PC-3 (cell line): Measurements from ENCODE around the gene ZFYVE9. TPM values are rescaled to one million over a fixed set of nuclear protein-coding genes. Genes with fewer than 3 reads are reported as not detected.

ENCODE experiments used
- ATAC-seq: fragments of 200-7000 bp; cut with Tn5 transposase; 2 replicates; pipeline ENCODE4 v1.9.1; 2020; ENCODE audit warnings: mild to moderate bottlenecking, moderate library complexity
- BruUV-seq: library from RNA; stranded (reverse); fragments of 400-500 nt; replicated peaks from 2 replicates; lab custom pipeline; 2021; lab: Mats Ljungman, UMichigan
- CTCF ChIA-PET: fragments of 300-600 bp; sonication (Branson Sonifier 250); formaldehyde crosslinking; loops from one replicate; lab custom pipeline; 2022; ENCODE audit warnings: antibody characterized with exemption; lab: Charles Lee
- POLR2A ChIA-PET: fragments of 300-600 bp; sonication (Branson Sonifier 250); formaldehyde crosslinking; loops from one replicate; lab custom pipeline; 2022; ENCODE audit warnings: antibody characterized with exemption; ENCODE audit not compliant: unreplicated experiment; lab: Charles Lee
- DNase-seq: peaks from one replicate; pipeline ENCODE4 v3.0.0-alpha.2; 2015
- H2AFZ ChIP-seq: fragments of 300-600 bp; sonication (generic); 2 replicates; pipeline ENCODE4 v1.6.0; 2016; ENCODE audit warnings: antibody characterized with exemption, low read length
- H3F3A ChIP-seq: fragments of 300-600 bp; sonication (generic); one replicate; pipeline ENCODE4 v1.6.0; 2017; ENCODE audit warnings: antibody characterized with exemption, low read length, control low read depth, mild to moderate bottlenecking; ENCODE audit not compliant: unreplicated experiment
- H3K27ac ChIP-seq: fragments of 300-600 bp; sonication (generic); 2 replicates; pipeline ENCODE4 v1.5.1; 2016; ENCODE audit warnings: mild to moderate bottlenecking, low read length
- H3K27me3 ChIP-seq: fragments of 300-600 bp; sonication (generic); 2 replicates; pipeline ENCODE4 v1.6.1; 2016; ENCODE audit warnings: low read length, mixed read lengths
- H3K36me3 ChIP-seq: fragments of 300-600 bp; sonication (generic); 2 replicates; pipeline ENCODE4 v1.6.1; 2016; ENCODE audit warnings: low read depth, mixed run types, low read length, mixed read lengths
- H3K4me1 ChIP-seq: fragments of 300-600 bp; sonication (generic); 2 replicates; pipeline ENCODE4 v1.5.1; 2016; ENCODE audit warnings: low read length; ENCODE audit not compliant: insufficient read depth
- H3K4me2 ChIP-seq: fragments of 300-600 bp; sonication (generic); 2 replicates; pipeline ENCODE4 v1.6.0; 2016; ENCODE audit warnings: low read length
- H3K4me3 ChIP-seq: fragments of 300-600 bp; sonication (generic); 2 replicates; pipeline ENCODE4 v1.5.1; 2016; ENCODE audit warnings: mild to moderate bottlenecking, low read length, mixed read lengths
- H3K79me2 ChIP-seq: fragments of 300-600 bp; sonication (generic); 2 replicates; pipeline ENCODE4 v1.6.1; 2017; ENCODE audit warnings: low read length, mixed read lengths
- H3K9ac ChIP-seq: fragments of 300-600 bp; sonication (generic); 2 replicates; pipeline ENCODE4 v1.6.0; 2016; ENCODE audit warnings: mild to moderate bottlenecking, low read length
- H3K9me2 ChIP-seq: fragments of 300-600 bp; sonication (generic); replicated peaks from 2 replicates; pipeline ENCODE4 v1.6.1; 2016; ENCODE audit warnings: mixed run types, low read length, mixed read lengths
- H3K9me3 ChIP-seq: fragments of 300-600 bp; sonication (generic); 2 replicates; pipeline ENCODE4 v1.6.1; 2016; ENCODE audit warnings: low read length, mixed read lengths
- H4K20me1 ChIP-seq: fragments of 300-600 bp; sonication (generic); 2 replicates; pipeline ENCODE4 v1.6.1; 2016; ENCODE audit warnings: low read length, mixed read lengths
- EZH2 ChIP-seq: fragments of 300-600 bp; sonication (generic); IDR thresholded peaks from one replicate; pipeline ENCODE4 v1.6.1; 2017; ENCODE audit warnings: antibody characterized with exemption, mild to moderate bottlenecking, low read length; ENCODE audit not compliant: unreplicated experiment
- EZH2phosphoT487 ChIP-seq: fragments of 300-600 bp; sonication (generic); IDR thresholded peaks from 2 replicates; pipeline ENCODE4 v1.6.1; 2018; ENCODE audit warnings: mild to moderate bottlenecking, antibody characterized with exemption, low read length, borderline replicate concordance
- intact Hi-C: fragments of 100-400 bp; cut with micrococcal nuclease; formaldehyde crosslinking; loops from 2 replicates; pipeline ENCODE4 v1.9.0; 2023
- total RNA-seq: library from RNA; depleted of rRNA; stranded (reverse); fragments of >200 nt; gene quantifications from 2 replicates; pipeline ENCODE4 v1.2.3, GENCODE V29; 2014
- TF ChIP-seq, protein P1 (sequence below): fragments of 300-600 bp; sonication (generic); conservative IDR thresholded peaks from 2 replicates; pipeline ENCODE4 v1.5.1; 2017; ENCODE audit warnings: antibody characterized with exemption, low read depth, mild to moderate bottlenecking, low read length

ZFYVE9 gene
- total RNA-seq, 1 experiment from 2014 or later, result 14.2 TPM

DNA sequence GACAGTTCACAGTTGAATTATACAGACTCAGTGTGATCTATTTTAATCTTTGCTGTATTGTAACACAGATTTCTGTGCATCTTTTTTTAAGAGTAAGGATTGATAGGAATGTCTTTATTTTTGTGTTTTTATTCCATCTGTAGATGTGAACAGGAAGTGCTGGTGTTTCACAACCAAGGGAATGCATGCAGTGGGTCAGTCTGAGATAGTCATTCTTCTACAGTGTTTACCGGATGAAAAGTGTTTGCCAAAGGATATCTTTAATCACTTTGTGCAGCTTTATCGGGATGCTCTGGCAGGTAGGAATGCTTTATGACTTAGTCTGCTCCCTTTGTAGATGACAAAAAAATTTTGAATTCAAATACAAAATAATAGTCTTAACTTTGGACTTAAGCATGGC, 139.6 kb downstream of the ZFYVE9 start:
- no peaks in the 10 kb centered on the region for H3F3A ChIP-seq
- no TSS peak for BruUV-seq

DNA sequence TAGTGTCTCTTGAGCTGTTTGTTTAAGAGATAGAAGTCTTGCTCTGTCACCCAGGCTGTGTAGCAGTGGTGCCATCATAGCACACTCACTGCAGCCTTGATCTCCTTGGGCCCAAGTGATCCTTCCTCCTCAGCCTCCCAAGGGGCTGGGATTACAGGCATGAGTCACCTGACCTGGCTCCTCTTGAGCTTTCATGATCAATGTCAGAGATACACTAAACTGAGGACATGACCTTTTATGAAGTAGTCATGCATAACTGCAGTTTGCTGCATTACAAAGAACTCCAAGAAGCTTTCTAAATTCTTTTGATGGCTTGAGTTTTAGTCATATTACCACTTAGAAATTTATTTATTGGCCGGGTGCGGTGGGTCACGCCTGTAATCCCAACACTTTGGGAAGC, 146.4 kb downstream of the ZFYVE9 start:
- ATAC-seq, result no peak
- no TSS peak for BruUV-seq

More for the DNA sequence above, 139.6 kb downstream of the ZFYVE9 start:
- no peaks in the 10 kb centered on the region for H3K4me1 ChIP-seq
- H3K9ac ChIP-seq, result no peak overlapping the region
- H3K27ac ChIP-seq, result no peak overlapping the region
- intact Hi-C loops, result no loop called here
- no peak overlapping the region for H2AFZ ChIP-seq
- H3K9me2 ChIP-seq, result no peaks in the 10 kb centered on the region
- no peak overlapping the region for H3K4me2 ChIP-seq
- H3K27me3 ChIP-seq, result no peaks in the 10 kb centered on the region
- ATAC-seq (no peak), DNase-seq (peak; percentile 22)
- H3K9me3 ChIP-seq, result no peaks in the 10 kb centered on the region
- CTCF ChIA-PET, result no interaction called here
- H3K79me2 ChIP-seq, result no peaks in the 10 kb centered on the region
- POLR2A ChIA-PET, result no interaction called here
- no peaks in the 10 kb centered on the region for H4K20me1 ChIP-seq
- TF ChIP-seq EZH2phosphoT487 (no peak), EZH2 (no peak)
- TF ChIP-seq, protein P1, sequence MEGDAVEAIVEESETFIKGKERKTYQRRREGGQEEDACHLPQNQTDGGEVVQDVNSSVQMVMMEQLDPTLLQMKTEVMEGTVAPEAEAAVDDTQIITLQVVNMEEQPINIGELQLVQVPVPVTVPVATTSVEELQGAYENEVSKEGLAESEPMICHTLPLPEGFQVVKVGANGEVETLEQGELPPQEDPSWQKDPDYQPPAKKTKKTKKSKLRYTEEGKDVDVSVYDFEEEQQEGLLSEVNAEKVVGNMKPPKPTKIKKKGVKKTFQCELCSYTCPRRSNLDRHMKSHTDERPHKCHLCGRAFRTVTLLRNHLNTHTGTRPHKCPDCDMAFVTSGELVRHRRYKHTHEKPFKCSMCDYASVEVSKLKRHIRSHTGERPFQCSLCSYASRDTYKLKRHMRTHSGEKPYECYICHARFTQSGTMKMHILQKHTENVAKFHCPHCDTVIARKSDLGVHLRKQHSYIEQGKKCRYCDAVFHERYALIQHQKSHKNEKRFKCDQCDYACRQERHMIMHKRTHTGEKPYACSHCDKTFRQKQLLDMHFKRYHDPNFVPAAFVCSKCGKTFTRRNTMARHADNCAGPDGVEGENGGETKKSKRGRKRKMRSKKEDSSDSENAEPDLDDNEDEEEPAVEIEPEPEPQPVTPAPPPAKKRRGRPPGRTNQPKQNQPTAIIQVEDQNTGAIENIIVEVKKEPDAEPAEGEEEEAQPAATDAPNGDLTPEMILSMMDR, result no peak
- no peak overlapping the region for H3K4me3 ChIP-seq
- H3K36me3 ChIP-seq, result no peaks in the 10 kb centered on the region

DNA sequence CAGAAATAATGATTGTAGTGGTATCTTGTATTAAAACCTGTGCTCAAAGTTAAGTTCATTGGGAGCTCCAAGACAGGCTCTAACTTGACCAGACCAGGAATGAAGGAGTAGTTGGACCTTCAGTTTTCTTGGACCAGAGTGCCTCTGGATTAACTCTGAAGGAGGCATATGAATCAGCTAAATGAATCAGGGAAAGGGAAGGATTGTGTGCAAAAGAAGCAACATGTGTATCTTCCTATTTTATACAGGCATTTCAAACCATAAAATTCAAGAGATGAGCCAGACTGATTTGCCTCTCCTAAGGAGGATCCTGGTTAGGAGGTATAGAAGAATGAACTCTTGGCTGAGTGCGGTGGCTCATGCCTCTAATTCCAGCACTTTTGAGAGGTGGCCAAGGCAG, 152.7 kb downstream of the ZFYVE9 start:
- DNase-seq, result no peak
- no peak overlapping the region for H3K27ac ChIP-seq
- H3K4me3 ChIP-seq, result no peak overlapping the region
- no peak for TF ChIP-seq EZH2
- TF ChIP-seq, protein P1, result no peak
- TF ChIP-seq EZH2phosphoT487, result no peak
- no peaks in the 10 kb centered on the region for H3K79me2 ChIP-seq
- H4K20me1 ChIP-seq, result no peaks in the 10 kb centered on the region
- no peak overlapping the region for H2AFZ ChIP-seq
- H3K27me3 ChIP-seq, result no peaks in the 10 kb centered on the region
- ATAC-seq, result no peak
- POLR2A ChIA-PET, result no interaction called here
- BruUV-seq, result no TSS peak
- H3K9me2 ChIP-seq, result no peaks in the 10 kb centered on the region
- intact Hi-C loops, result no loop called here
- CTCF ChIA-PET, result no interaction called here
- no peak overlapping the region for H3K9ac ChIP-seq
- no peaks in the 10 kb centered on the region for H3K4me1 ChIP-seq
- no peaks in the 10 kb centered on the region for H3F3A ChIP-seq
- H3K9me3 ChIP-seq, result no peaks in the 10 kb centered on the region
- no peak overlapping the region for H3K4me2 ChIP-seq
- H3K36me3 ChIP-seq, result no peaks in the 10 kb centered on the region

More for the DNA sequence above, 146.4 kb downstream of the ZFYVE9 start:
- H3K36me3 ChIP-seq, result no peaks in the 10 kb centered on the region
- H3K4me3 ChIP-seq, result no peak overlapping the region
- no peaks in the 10 kb centered on the region for H3F3A ChIP-seq
- CTCF ChIA-PET, result no interaction called here
- no peak overlapping the region for H3K27ac ChIP-seq
- no peaks in the 10 kb centered on the region for H4K20me1 ChIP-seq
- H3K4me1 ChIP-seq, result no peaks in the 10 kb centered on the region
- H3K9me3 ChIP-seq, result no peaks in the 10 kb centered on the region
- no peak overlapping the region for H3K9ac ChIP-seq
- H3K27me3 ChIP-seq, result no peaks in the 10 kb centered on the region
- TF ChIP-seq EZH2, result no peak
- TF ChIP-seq, protein P1, result no peak
- no peak for TF ChIP-seq EZH2phosphoT487
- H3K4me2 ChIP-seq, result no peak overlapping the region
- no peak overlapping the region for H2AFZ ChIP-seq
- H3K9me2 ChIP-seq, result no peaks in the 10 kb centered on the region
- H3K79me2 ChIP-seq, result no peaks in the 10 kb centered on the region
- peak; percentile 1 for DNase-seq
- POLR2A ChIA-PET, result interaction anchor here (0.6 kb wide), 1 partner anchor 8 kb away, joined by 5 read pairs; no protein-coding TSS in a partner anchor
- intact Hi-C loops, result no loop called here
